ENCODE data around the gene STX11.

Gene STX11

GRCh38 chr6:144185133-144185836, 35.0 kb downstream of the STX11 start:
- Histone ChIP-seq H3K79me2 (ENCODE audit: low read length) (no peaks in the 10 kb centered on the region), H4K20me1 (ENCODE audit: insufficient read depth, low read length) (no peaks in the 10 kb centered on the region), H3K4me2 (ENCODE audit: low read length) (no peak overlapping the region), H3K9ac (ENCODE audit: low read length) (no peak overlapping the region), H2AFZ (ENCODE audit: low read depth, low read length) (no peak overlapping the region), H3K27ac (ENCODE audit: low read length) (no peak overlapping the region), H3K9me3 (ENCODE audit: insufficient read depth, low read length) (no peaks in the 10 kb centered on the region), H3K27me3 (ENCODE audit: low read depth, low read length) (no peaks in the 10 kb centered on the region), H3K4me1 (ENCODE audit: low read length) (peaks cover 4% of the 10 kb centered on the region), H3K4me3 (ENCODE audit: low read length) (no peak overlapping the region), H3K36me3 (replicated peaks; ENCODE audit: low read depth, low read length) (no peaks in the 10 kb centered on the region)
- TF ChIP-seq CTCF (IDR thresholded peaks at IDR 0.05; ENCODE audit: low read depth, low read length) (no peak), EZH2phosphoT487 (IDR thresholded peaks at IDR 0.05; ENCODE audit: low read depth) (no peak)

GRCh38 chr6:144186817-144187625, 36.7 kb downstream of the STX11 start:
- no peak for TF ChIP-seq CTCF (IDR thresholded peaks at IDR 0.05; ENCODE audit: low read depth, low read length)
- no peak for TF ChIP-seq EZH2phosphoT487 (IDR thresholded peaks at IDR 0.05; ENCODE audit: low read depth)
- Histone ChIP-seq H2AFZ (ENCODE audit: low read depth, low read length) (no peak overlapping the region), H4K20me1 (ENCODE audit: insufficient read depth, low read length) (no peaks in the 10 kb centered on the region), H3K79me2 (ENCODE audit: low read length) (no peaks in the 10 kb centered on the region), H3K4me1 (ENCODE audit: low read length) (no peaks in the 10 kb centered on the region), H3K4me2 (ENCODE audit: low read length) (no peak overlapping the region), H3K27me3 (ENCODE audit: low read depth, low read length) (no peaks in the 10 kb centered on the region), H3K9ac (ENCODE audit: low read length) (no peak overlapping the region), H3K36me3 (replicated peaks; ENCODE audit: low read depth, low read length) (no peaks in the 10 kb centered on the region), H3K4me3 (ENCODE audit: low read length) (no peak overlapping the region), H3K27ac (ENCODE audit: low read length) (no peak overlapping the region), H3K9me3 (ENCODE audit: insufficient read depth, low read length) (no peaks in the 10 kb centered on the region)

- no peaks in the 10 kb centered on the region for H3K9me3 ChIP-seq (ENCODE audit: insufficient read depth, low read length)
- H3K4me2 ChIP-seq (ENCODE audit: low read length) = no peak overlapping the region
- no peaks in the 10 kb centered on the region for H3K27me3 ChIP-seq (ENCODE audit: low read depth, low read length)
- no peaks in the 10 kb centered on the region for H4K20me1 ChIP-seq (ENCODE audit: insufficient read depth, low read length)
- no peak for TF ChIP-seq CTCF (IDR thresholded peaks at IDR 0.05; ENCODE audit: low read depth, low read length)
- no peak overlapping the region for H3K27ac ChIP-seq (ENCODE audit: low read length)
- no peak overlapping the region for H3K9ac ChIP-seq (ENCODE audit: low read length)
- no peaks in the 10 kb centered on the region for H3K36me3 ChIP-seq (replicated peaks; ENCODE audit: low read depth, low read length)
- no peak overlapping the region for H2AFZ ChIP-seq (ENCODE audit: low read depth, low read length)
- H3K79me2 ChIP-seq (ENCODE audit: low read length) = no peaks in the 10 kb centered on the region
- H3K4me3 ChIP-seq (ENCODE audit: low read length) = no peak overlapping the region
- no peaks in the 10 kb centered on the region for H3K4me1 ChIP-seq (ENCODE audit: low read length)
Measured at GRCh38 chr6:144189351-144189750, 39.0 kb downstream of the STX11 start.

- H3K9me3 ChIP-seq (ENCODE audit: insufficient read depth, low read length) = no peaks in the 10 kb centered on the region
- no peaks in the 10 kb centered on the region for H3K36me3 ChIP-seq (replicated peaks; ENCODE audit: low read depth, low read length)
- H3K4me1 ChIP-seq (ENCODE audit: low read length) = no peaks in the 10 kb centered on the region
- TF ChIP-seq CTCF (IDR thresholded peaks at IDR 0.05; ENCODE audit: low read depth, low read length) (no peak), EZH2phosphoT487 (IDR thresholded peaks at IDR 0.05; ENCODE audit: low read depth) (no peak)
- H3K27me3 ChIP-seq (ENCODE audit: low read depth, low read length) = no peaks in the 10 kb centered on the region
- no peak overlapping the region for H3K4me3 ChIP-seq (ENCODE audit: low read length)
- H3K27ac ChIP-seq (ENCODE audit: low read length) = no peak overlapping the region
- no peak overlapping the region for H3K9ac ChIP-seq (ENCODE audit: low read length)
- no peaks in the 10 kb centered on the region for H4K20me1 ChIP-seq (ENCODE audit: insufficient read depth, low read length)
- H3K79me2 ChIP-seq (ENCODE audit: low read length) = no peaks in the 10 kb centered on the region
- no peak overlapping the region for H3K4me2 ChIP-seq (ENCODE audit: low read length)
- no peak overlapping the region for H2AFZ ChIP-seq (ENCODE audit: low read depth, low read length)
Measured at GRCh38 chr6:144190080-144190479, 39.8 kb downstream of the STX11 start.

Data from OCI-LY3 (cell line).